Kidney (tissue), 14 donors: ENCODE data around the gene SENP3. TPM values are rescaled to one million over a fixed set of nuclear protein-coding genes. Genes with fewer than 3 reads are reported as not detected.
A peak's percentile ranks its signal among the peaks of the same experiment; 100 is the strongest.

Experiments used
- DNase-seq, 5 donors: peaks; one replicate each; pipeline ENCODE4 v3.0.0-alpha.2; 2013 to 2020
- FAIRE-seq: peaks from 2 replicates; lab custom pipeline; 2012; peaks lifted over from hg19 to GRCh38; lab: Jason Lieb, UNC
- H3K27ac ChIP-seq, 2 donors: one replicate each; pipeline ENCODE4 v1.7.0; 2013; ENCODE audit warnings: low read depth in 2 of 2, low read length in 2 of 2, inconsistent platforms in 1 of 2
- H3K27me3 ChIP-seq: one replicate; pipeline ENCODE4 v1.7.1; 2013; ENCODE audit warnings: low read length, inconsistent platforms; ENCODE audit not compliant: control insufficient read depth, insufficient read depth
- H3K36me3 ChIP-seq, 3 donors: one replicate each; pipeline versions ENCODE4 v1.7.0 to v1.7.1; 2013; ENCODE audit warnings: low read length in 3 of 3, control low read depth in 1 of 3, inconsistent platforms in 1 of 3; ENCODE audit not compliant: insufficient read depth in 3 of 3, control insufficient read depth in 2 of 3
- H3K4me1 ChIP-seq, 3 donors: one replicate each; pipeline versions ENCODE4 v1.7.0 to v1.7.1; 2013; ENCODE audit warnings: low read length in 3 of 3, inconsistent platforms in 1 of 3, low read depth in 1 of 3; ENCODE audit not compliant: control insufficient read depth in 2 of 3, insufficient read depth in 2 of 3
- H3K4me3 ChIP-seq, 3 donors: one replicate each; pipeline versions ENCODE4 v1.7.0 to v1.8.1; 2013; ENCODE audit warnings: low read length in 3 of 3, control low read depth in 1 of 3, inconsistent platforms in 1 of 3
- H3K9ac ChIP-seq, 3 donors: one replicate each; pipeline versions ENCODE4 v1.7.0 to v1.7.1; 2013; ENCODE audit warnings: low read length in 3 of 3, control low read depth in 1 of 3, inconsistent platforms in 1 of 3
- H3K9me3 ChIP-seq, 3 donors: one replicate each; pipeline versions ENCODE4 v1.7.0 to v1.7.1; 2013; ENCODE audit warnings: low read length in 3 of 3, control low read depth in 1 of 3, inconsistent platforms in 1 of 3; ENCODE audit not compliant: control insufficient read depth in 2 of 3, insufficient read depth in 1 of 3
- CTCF ChIP-seq: IDR thresholded peaks from 3 replicates; pipeline ENCODE4 v1.5.1; 2012; ENCODE audit warnings: mild to moderate bottlenecking, moderate library complexity, borderline replicate concordance; ENCODE audit not compliant: insufficient read depth; ENCODE audit errors: extremely low read depth
- intact Hi-C: fragments of 100-400 bp; cut with DNase I; formaldehyde crosslinking; loops from one replicate; pipeline ENCODE4 v1.11.1; 2022
- polyA plus RNA-seq: library from polyadenylated mRNA; stranded (reverse); fragments of 350-450 nt; fragmentation: Illumina TruSeq; extraction: RNeasy Lipid Tissue Mini Kit (QIAGEN cat#74804); gene quantifications from one replicate; pipeline ENCODE4 v1.2.3, GENCODE V29; 2014; ENCODE audit warnings: low read depth, low replicate concordance; ENCODE audit not compliant: insufficient read depth
- total RNA-seq: library from RNA; stranded (reverse); fragmentation: NEBNext Ultra II Directional; extraction: Animal tissue kit (Norgen Biotek cat#: 25700); gene quantifications from one replicate; pipeline ENCODE4 v1.2.1, GENCODE V29; 2021
- donor health status: control.
- donor health status: control.
- donor health status: control.
- donor health status: control.
- donor health status: control.
- donor health status: DM: yes; HTN: yes; CAD: no.
- donor health status: Normal renal cell carcinoma (clear cell type).

The SENP3 gene
- total and polyA plus RNA-seq, 2 donors from 2014 or later, result 43.5 to 50.3 TPM

GRCh38 chr17:7544911-7545310 is 16.8 kb upstream of the SENP3 start:
- intact Hi-C loops, result no loop called here
- Histone ChIP-seq H3K27me3 (no peaks in the 10 kb centered on the region), H3K4me1 (peaks cover 0 to 12% (median 10%) of the 10 kb centered on the region in 3 donors), H3K4me3 (no peak overlapping the region), H3K27ac (no peak overlapping the region), H3K36me3 (no peaks in the 10 kb centered on the region), H3K9ac (no peak overlapping the region), H3K9me3 (no peaks in the 10 kb centered on the region)
- DNase-seq (no peak), FAIRE-seq (peak; percentile 41)
- no peak for TF ChIP-seq CTCF

- no peak for FAIRE-seq
- Histone ChIP-seq H3K36me3 (no peaks in the 10 kb centered on the region), H3K4me1 (peaks cover 0 to 17% (median 13%) of the 10 kb centered on the region in 3 donors), H3K4me3 (peak within 1 kb of the TSS; percentile 61 to 92 (median 70)), H3K9ac (peak within 1 kb of the TSS; percentile 42 to 95 (median 73)), H3K9me3 (no peaks in the 10 kb centered on the region), H3K27ac (peak within 1 kb of the TSS; percentile 88 to 93), H3K27me3 (no peaks in the 10 kb centered on the region)
- intact Hi-C loops, result no loop called here
- peak; percentile 11 for TF ChIP-seq CTCF
- DNase-seq, result peak; percentile 56 to 91 (median 61)
These were observed 12.9 kb upstream of the SENP3 start, which contains the start of gene TNFSF12 for GRCh38 chr17:7548585-7549400. Gene TNFSF12 (plus strand): TSS chr17:7549058. CDS start chr17:7549154, 96 bp downstream.

- intact Hi-C loops, result no loop called here
These were observed 12.2 kb upstream of the SENP3 start for GRCh38 chr17:7549401-7550055.

More at GRCh38 chr17:7549401-7550055, 12.2 kb upstream of the SENP3 start:
- no peaks in the 10 kb centered on the region for H3K9me3 ChIP-seq
- DNase-seq, result peak in 1 of 5 donors; percentile 58
- no peak for FAIRE-seq
- H3K9ac ChIP-seq, result peak overlapping the region; percentile 42 to 95 (median 64)
- peaks cover 0 to 17% (median 10%) of the 10 kb centered on the region in 3 donors for H3K4me1 ChIP-seq
- H3K27me3 ChIP-seq, result no peaks in the 10 kb centered on the region
- H3K4me3 ChIP-seq, result peak overlapping the region; percentile 53 to 70 (median 62)
- no peaks in the 10 kb centered on the region for H3K36me3 ChIP-seq
- TF ChIP-seq CTCF, result no peak
- H3K27ac ChIP-seq, result peak overlapping the region; percentile 88 to 93
